Caki2 (cell line): ENCODE measurements around the gene GAGE12H. TPM values are rescaled to one million over a fixed set of nuclear protein-coding genes. Genes with fewer than 3 reads are reported as not detected.

Source experiments
- total RNA-seq: library from RNA; depleted of rRNA; stranded (reverse); fragments of >200 nt; shearing (Covaris generic); gene quantifications from 2 replicates; pipeline ENCODE4 v1.2.3, GENCODE V29; 2014; ENCODE audit warnings: low replicate concordance; rRNA removed

The GAGE12H gene
- total RNA-seq, 1 experiment from 2014 or later: not detected

Other genes starting within 250 kb of the GAGE12H start
- gene GAGE13, start 248.4 kb upstream of the GAGE12H start, total RNA-seq: not detected in 2 replicates
- gene GAGE12C, start 47.8 kb upstream of the GAGE12H start, total RNA-seq: not detected in 2 replicates
- gene GAGE12D, start 38.2 kb upstream of the GAGE12H start, total RNA-seq: not detected in 2 replicates
- not detected in 2 replicates for gene GAGE12E, start 28.7 kb upstream of the GAGE12H start, total RNA-seq
- gene GAGE12F, start 19.1 kb upstream of the GAGE12H start, total RNA-seq: not detected in 2 replicates
- not detected in 2 replicates for gene GAGE12G, start 9.5 kb upstream of the GAGE12H start, total RNA-seq
- not detected in 2 replicates for gene GAGE2A, start 9.5 kb downstream of the GAGE12H start, total RNA-seq
- gene GAGE1, start 19.1 kb downstream of the GAGE12H start, total RNA-seq: not detected in 2 replicates
- not detected in 2 replicates for gene PAGE1, start 116.0 kb downstream of the GAGE12H start, total RNA-seq
- gene PAGE4, start 249.4 kb downstream of the GAGE12H start, total RNA-seq: not detected in 2 replicates